HCT116 (cell line): Measurements from ENCODE around the gene GPANK1. TPM values are rescaled to one million over a fixed set of nuclear protein-coding genes. Genes with fewer than 3 reads are reported as not detected.
A peak's percentile ranks its signal among the peaks of the same experiment; 100 is the strongest.

ENCODE experiments used
- ATAC-seq: fragments of 200-7000 bp; cut with Tn5 transposase; 2 replicates; pipeline ENCODE4 v1.9.1; 2020; ENCODE audit warnings: mild to moderate bottlenecking, moderate library complexity
- BruUV-seq: library from RNA; stranded (reverse); fragments of 400-500 nt; replicated peaks from 2 replicates; lab custom pipeline; 2021; lab: Mats Ljungman, UMichigan
- CTCF ChIA-PET: fragments of 300-600 bp; sonication (Branson Sonifier 250); formaldehyde crosslinking; loops from one replicate; lab custom pipeline; 2021; ENCODE audit warnings: antibody characterized with exemption; lab: Charles Lee
- POLR2A ChIA-PET: fragments of 300-600, 350-600 bp; sonication (Branson Sonifier 250); formaldehyde crosslinking; loops from one replicate; lab custom pipeline; 2021; ENCODE audit warnings: antibody characterized with exemption; lab: Charles Lee
- RAD21 ChIA-PET, 2 experiments: fragments of 300-600 bp; sonication (Branson Sonifier 250); formaldehyde crosslinking; loops; one replicate each; lab custom pipeline; 2023; ENCODE audit warnings: low total read pairs in 2 of 2; ENCODE audit not compliant: uncharacterized antibody in 2 of 2, unreplicated experiment in 2 of 2, low non-redundant PET in 1 of 2; lab: Charles Lee
- DNase-seq: peaks from one replicate; pipeline ENCODE4 v3.0.0-alpha.2; 2010; ENCODE audit warnings: low read depth, low spot score
- H2AFZ ChIP-seq: fragments of 200-600 bp; shearing (Covaris generic), sonication (generic); 2 replicates; pipeline ENCODE4 v1.6.1; 2017; ENCODE audit warnings: low read depth, mixed run types, mixed read lengths, antibody characterized with exemption, low read length; ENCODE audit not compliant: poor library complexity, severe bottlenecking
- H3K27ac ChIP-seq: 2 replicates; pipeline ENCODE4 v1.5.1; 2012; ENCODE audit warnings: low read depth, low read length
- H3K27me3 ChIP-seq: fragments of 200-600 bp; sonication (generic); 2 replicates; pipeline ENCODE4 v1.6.1; 2016; ENCODE audit warnings: mixed run types, low read length, mixed read lengths; ENCODE audit not compliant: insufficient read depth
- H3K36me3 ChIP-seq, 2 experiments: fragments of 200-500 bp in 1 of 2; fragments of 200-600 bp in 1 of 2; sonication (Bioruptor generic) in 1 of 2; sonication (generic) in 1 of 2; 2 replicates each; pipeline versions ENCODE4 v1.5.1 to v1.6.1; 2014 to 2016; ENCODE audit warnings: low read length in 2 of 2, inconsistent platforms in 1 of 2, mixed read lengths in 1 of 2, mixed run types in 1 of 2; ENCODE audit not compliant: insufficient read depth in 2 of 2, control insufficient read depth in 1 of 2
- H3K4me1 ChIP-seq, 2 experiments: fragments of 200-600 bp in 1 of 2; sonication (generic) in 1 of 2; 2 replicates each; pipeline versions ENCODE4 v1.5.1 to v1.6.1; 2012 to 2017; ENCODE audit warnings: low read length in 2 of 2, inconsistent platforms in 1 of 2, mild to moderate bottlenecking in 1 of 2, mixed read lengths in 1 of 2, mixed run types in 1 of 2, moderate library complexity in 1 of 2; ENCODE audit not compliant: insufficient read depth in 2 of 2, control insufficient read depth in 1 of 2
- H3K4me2 ChIP-seq: fragments of 200-600 bp; sonication (generic); 2 replicates; pipeline ENCODE4 v1.6.1; 2017; ENCODE audit warnings: mixed run types, low read length, mixed read lengths
- H3K4me3 ChIP-seq, 2 experiments: fragments of 200-600 bp in 1 of 2; sonication (generic) in 1 of 2; replicated peaks in 1 of 2; 2 replicates each; pipeline ENCODE4 v1.5.1; 2011 to 2016; ENCODE audit warnings: low read length in 2 of 2, control low read depth in 1 of 2, low read depth in 1 of 2, mild to moderate bottlenecking in 1 of 2, mixed read lengths in 1 of 2, mixed run types in 1 of 2
- H3K79me2 ChIP-seq: fragments of 200-600 bp; sonication (generic); 2 replicates; pipeline ENCODE4 v1.6.1; 2017; ENCODE audit warnings: mild to moderate bottlenecking, mixed run types, low read length, moderate library complexity, mixed read lengths; ENCODE audit not compliant: insufficient read depth
- H3K9ac ChIP-seq: fragments of 200-600 bp; sonication (generic); 2 replicates; pipeline ENCODE4 v1.6.1; 2016; ENCODE audit warnings: low read length, mixed read lengths
- H3K9me2 ChIP-seq: fragments of 200-600 bp; sonication (generic), shearing (Covaris generic); 2 replicates; pipeline ENCODE4 v1.6.1; 2017; ENCODE audit warnings: mixed run types, mild to moderate bottlenecking, moderate library complexity; ENCODE audit not compliant: insufficient read depth
- H3K9me3 ChIP-seq, 2 experiments: fragments of 200-500 bp in 1 of 2; fragments of 200-600 bp in 1 of 2; sonication (Bioruptor generic) in 1 of 2; sonication (generic) in 1 of 2; 2 replicates each; pipeline ENCODE4 v1.6.1; 2014 to 2017; ENCODE audit warnings: low read length in 2 of 2, mixed read lengths in 2 of 2, inconsistent platforms in 1 of 2, low read depth in 1 of 2, mild to moderate bottlenecking in 1 of 2, mixed run types in 1 of 2, moderate library complexity in 1 of 2; ENCODE audit not compliant: control insufficient read depth in 1 of 2, insufficient read depth in 1 of 2
- H4K20me1 ChIP-seq: fragments of 200-600 bp; sonication (generic), shearing (Covaris generic); 2 replicates; pipeline ENCODE4 v1.6.1; 2017; ENCODE audit warnings: mixed run types, mild to moderate bottlenecking, moderate library complexity; ENCODE audit not compliant: insufficient read depth
- CBX3 ChIP-seq: IDR thresholded peaks from 2 replicates; pipeline ENCODE4 v1.6.1; 2012; ENCODE audit warnings: low read depth
- CEBPB ChIP-seq: IDR thresholded peaks from 2 replicates; pipeline ENCODE4 v1.6.1; 2012; ENCODE audit warnings: low read depth
- EGR1 ChIP-seq: IDR thresholded peaks from 2 replicates; pipeline ENCODE4 v1.6.1; 2012; ENCODE audit warnings: low read depth
- ELF1 ChIP-seq: IDR thresholded peaks from 2 replicates; pipeline ENCODE4 v1.6.1; 2012; ENCODE audit warnings: low read depth, borderline replicate concordance
- FOSL1 ChIP-seq: IDR thresholded peaks from 2 replicates; pipeline ENCODE4 v1.6.1; 2012; ENCODE audit warnings: low read depth
- MAX ChIP-seq: IDR thresholded peaks from 2 replicates; pipeline ENCODE4 v1.6.1; 2012
- REST ChIP-seq: IDR thresholded peaks from 2 replicates; pipeline ENCODE4 v1.6.1; 2012; ENCODE audit warnings: low read depth
- SIN3A ChIP-seq: IDR thresholded peaks from 2 replicates; pipeline ENCODE4 v1.6.1; 2012; ENCODE audit warnings: low read depth
- SRF ChIP-seq: IDR thresholded peaks from 2 replicates; pipeline ENCODE4 v1.6.1; 2012; ENCODE audit warnings: low read depth
- YY1 ChIP-seq: IDR thresholded peaks from 2 replicates; pipeline ENCODE4 v1.6.1; 2011; ENCODE audit warnings: low read length, low read depth, moderate library complexity, mild to moderate bottlenecking; ENCODE audit not compliant: insufficient replicate concordance; ENCODE audit errors: extremely low read depth
- ZBTB33 ChIP-seq: IDR thresholded peaks from 2 replicates; pipeline ENCODE4 v1.6.1; 2011; ENCODE audit warnings: mild to moderate bottlenecking, low read length, moderate library complexity; ENCODE audit not compliant: insufficient replicate concordance; ENCODE audit errors: extremely low read depth
- ZNF274 ChIP-seq: fragments of 200-500 bp; sonication (Bioruptor generic); IDR thresholded peaks from 2 replicates; pipeline ENCODE4 v1.6.1; 2014; ENCODE audit warnings: mild to moderate bottlenecking, low read depth, low read length, inconsistent platforms
- intact Hi-C: fragments of 100-400 bp; cut with micrococcal nuclease; formaldehyde crosslinking; loops from 2 replicates; pipeline ENCODE4 v1.10.0; 2022
- total RNA-seq: library from RNA; stranded (reverse); gene quantifications from one replicate; pipeline ENCODE4 v1.2.1, GENCODE V29; 2021; ENCODE audit not compliant: unreplicated experiment

GPANK1 gene
- total RNA-seq, 1 experiment from 2014 or later: 14.8 TPM

GRCh38 chr6:31701666-31702404, 37.0 kb upstream of the GPANK1 start:
- TF ChIP-seq CEBPB: no peak
- no peak for TF ChIP-seq SIN3A
- no peak for TF ChIP-seq ZNF274
- no peak for TF ChIP-seq REST
- no peak for TF ChIP-seq SRF
- TF ChIP-seq YY1: no peak
- no peak for TF ChIP-seq EGR1
- TF ChIP-seq ZBTB33: no peak
- no peak for TF ChIP-seq CBX3
- TF ChIP-seq FOSL1: no peak
- no peak for TF ChIP-seq ELF1
- no peak for TF ChIP-seq MAX
- H4K20me1 ChIP-seq: no peaks in the 10 kb centered on the region
- peak overlapping the region; percentile 85 for H3K9ac ChIP-seq
- BruUV-seq: no TSS peak
- 0 out of 4 replicates have a peak, but pooled peaks cover 0 to under 1% of the 10 kb centered on the region in 2 experiments for H3K36me3 ChIP-seq
- H2AFZ ChIP-seq: no peak overlapping the region
- RAD21 ChIA-PET: no interaction called here
- no peak for ATAC-seq
- H3K27me3 ChIP-seq: no peaks in the 10 kb centered on the region
- H3K4me2 ChIP-seq: peak overlapping the region; percentile 77
- no peak overlapping the region for H3K27ac ChIP-seq
- no peaks in the 10 kb centered on the region for H3K9me3 ChIP-seq
- H3K79me2 ChIP-seq: peaks cover 13% of the 10 kb centered on the region
- CTCF ChIA-PET: no interaction called here
- peaks cover 7 to 15% of the 10 kb centered on the region in 2 experiments; a peak in 3 of 4 replicates for H3K4me1 ChIP-seq
- intact Hi-C loops: loop anchor here (2.0 kb wide), 1 partner anchor 37 kb away; no protein-coding TSS in a partner anchor
- H3K9me2 ChIP-seq: no peaks in the 10 kb centered on the region
- peak overlapping the region; percentile 89 to 98 for H3K4me3 ChIP-seq
- no peak for DNase-seq
- POLR2A ChIA-PET: interaction anchor here (1.6 kb wide), 1 partner anchor 126 kb away, joined by 5 read pairs; the partner anchor contains the start of gene HSPA1B
